Sigmoid colon (tissue), 4 donors: ENCODE results near the gene MRPL58.

ENCODE experiments used
- POLR2A ChIP-seq, 2 donors: fragments of 450-650 bp; IDR thresholded peaks; one replicate each; pipeline ENCODE4 v1.6.1; 2016; ENCODE audit warnings: antibody characterized with exemption in 2 of 2, mild to moderate bottlenecking in 2 of 2, moderate library complexity in 2 of 2
- POLR2AphosphoS5 ChIP-seq, 4 donors: sonication (generic); formaldehyde crosslinking; IDR thresholded peaks; one replicate each; pipeline ENCODE4 v1.6.1; 2017; ENCODE audit warnings: antibody characterized with exemption in 4 of 4
- TF ChIP-seq, protein P1 (sequence below), 4 experiments: fragments of 450-650 bp in 3 of 4; fragments of 200-600 bp in 1 of 4; IDR thresholded peaks; one replicate each; pipeline ENCODE4 v1.5.1; 2016 to 2019; ENCODE audit warnings: antibody characterized with exemption in 4 of 4, mild to moderate bottlenecking in 3 of 4, moderate library complexity in 2 of 4

GRCh38 chr17:74972107-74972972 is 40.1 kb upstream of the MRPL58 start, which contains the start of gene HID1:
- TF ChIP-seq, protein P1, sequence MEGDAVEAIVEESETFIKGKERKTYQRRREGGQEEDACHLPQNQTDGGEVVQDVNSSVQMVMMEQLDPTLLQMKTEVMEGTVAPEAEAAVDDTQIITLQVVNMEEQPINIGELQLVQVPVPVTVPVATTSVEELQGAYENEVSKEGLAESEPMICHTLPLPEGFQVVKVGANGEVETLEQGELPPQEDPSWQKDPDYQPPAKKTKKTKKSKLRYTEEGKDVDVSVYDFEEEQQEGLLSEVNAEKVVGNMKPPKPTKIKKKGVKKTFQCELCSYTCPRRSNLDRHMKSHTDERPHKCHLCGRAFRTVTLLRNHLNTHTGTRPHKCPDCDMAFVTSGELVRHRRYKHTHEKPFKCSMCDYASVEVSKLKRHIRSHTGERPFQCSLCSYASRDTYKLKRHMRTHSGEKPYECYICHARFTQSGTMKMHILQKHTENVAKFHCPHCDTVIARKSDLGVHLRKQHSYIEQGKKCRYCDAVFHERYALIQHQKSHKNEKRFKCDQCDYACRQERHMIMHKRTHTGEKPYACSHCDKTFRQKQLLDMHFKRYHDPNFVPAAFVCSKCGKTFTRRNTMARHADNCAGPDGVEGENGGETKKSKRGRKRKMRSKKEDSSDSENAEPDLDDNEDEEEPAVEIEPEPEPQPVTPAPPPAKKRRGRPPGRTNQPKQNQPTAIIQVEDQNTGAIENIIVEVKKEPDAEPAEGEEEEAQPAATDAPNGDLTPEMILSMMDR (IDR thresholded peaks at IDR 0.05) = no peak
- TF ChIP-seq POLR2A (IDR thresholded peaks at IDR 0.05) (no peak), POLR2AphosphoS5 (IDR thresholded peaks at IDR 0.05) (peak in 1 of 4 donors; percentile 10)
